Upper lobe of right lung (tissue), 1 donor: Measurements from ENCODE around the gene LRRK1. TPM values are rescaled to one million over a fixed set of nuclear protein-coding genes. Genes with fewer than 3 reads are reported as not detected.

Experiments used
- ATAC-seq: fragments of 200-7000 bp; cut with Tn5 transposase; one replicate; pipeline ENCODE4 v1.9.1; 2020; ENCODE audit warnings: mild to moderate bottlenecking, moderate library complexity
- DNase-seq: peaks from one replicate; pipeline ENCODE4 v3.0.0-alpha.2; 2020
- H3K27ac ChIP-seq: fragments of 200-600 bp; one replicate; pipeline ENCODE4 v1.8.0; 2022
- H3K27me3 ChIP-seq: fragments of 200-600 bp; one replicate; pipeline ENCODE4 v1.8.0; 2022; ENCODE audit warnings: mild to moderate bottlenecking
- H3K36me3 ChIP-seq: fragments of 200-600 bp; one replicate; pipeline ENCODE4 v1.8.0; 2022
- H3K4me1 ChIP-seq: fragments of 200-600 bp; one replicate; pipeline ENCODE4 v1.8.0; 2022
- H3K4me3 ChIP-seq: fragments of 200-600 bp; one replicate; pipeline ENCODE4 v1.8.0; 2022; ENCODE audit warnings: mild to moderate bottlenecking
- H3K9me3 ChIP-seq: fragments of 200-600 bp; one replicate; pipeline ENCODE4 v1.8.0; 2022
- intact Hi-C: fragments of 100-400 bp; cut with DNase I; formaldehyde crosslinking; loops from one replicate; pipeline ENCODE4 v1.11.0; 2022
- total RNA-seq: library from RNA; stranded (reverse); fragmentation: NEBNext Ultra II Directional; extraction: Animal tissue kit (Norgen Biotek cat#: 25700); gene quantifications from one replicate; pipeline ENCODE4 v1.2.1, GENCODE V29; 2021
- TF ChIP-seq, protein P1 (sequence below): fragments of 200-600 bp; IDR thresholded peaks from one replicate; pipeline ENCODE4 v1.8.0; 2022; ENCODE audit warnings: antibody characterized with exemption
- donor health status: DM: no; HTN: yes; CAD: no; lungs with severe emphysema.

Gene LRRK1
- total RNA-seq, 1 donor from 2014 or later, result 22.6 TPM

GRCh38 chr15:101067660-101068522 lies 148.7 kb downstream of the LRRK1 start:
- TF ChIP-seq, protein P1, sequence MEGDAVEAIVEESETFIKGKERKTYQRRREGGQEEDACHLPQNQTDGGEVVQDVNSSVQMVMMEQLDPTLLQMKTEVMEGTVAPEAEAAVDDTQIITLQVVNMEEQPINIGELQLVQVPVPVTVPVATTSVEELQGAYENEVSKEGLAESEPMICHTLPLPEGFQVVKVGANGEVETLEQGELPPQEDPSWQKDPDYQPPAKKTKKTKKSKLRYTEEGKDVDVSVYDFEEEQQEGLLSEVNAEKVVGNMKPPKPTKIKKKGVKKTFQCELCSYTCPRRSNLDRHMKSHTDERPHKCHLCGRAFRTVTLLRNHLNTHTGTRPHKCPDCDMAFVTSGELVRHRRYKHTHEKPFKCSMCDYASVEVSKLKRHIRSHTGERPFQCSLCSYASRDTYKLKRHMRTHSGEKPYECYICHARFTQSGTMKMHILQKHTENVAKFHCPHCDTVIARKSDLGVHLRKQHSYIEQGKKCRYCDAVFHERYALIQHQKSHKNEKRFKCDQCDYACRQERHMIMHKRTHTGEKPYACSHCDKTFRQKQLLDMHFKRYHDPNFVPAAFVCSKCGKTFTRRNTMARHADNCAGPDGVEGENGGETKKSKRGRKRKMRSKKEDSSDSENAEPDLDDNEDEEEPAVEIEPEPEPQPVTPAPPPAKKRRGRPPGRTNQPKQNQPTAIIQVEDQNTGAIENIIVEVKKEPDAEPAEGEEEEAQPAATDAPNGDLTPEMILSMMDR, result no peak
- ATAC-seq, result no peak
- Histone ChIP-seq H3K9me3 (no peaks in the 10 kb centered on the region), H3K27ac (no peak overlapping the region), H3K4me1 (peaks cover 31% of the 10 kb centered on the region), H3K36me3 (peaks cover 5% of the 10 kb centered on the region), H3K27me3 (no peaks in the 10 kb centered on the region), H3K4me3 (no peak overlapping the region)
- no peak for DNase-seq
- intact Hi-C loops, result no loop called here

DNA sequence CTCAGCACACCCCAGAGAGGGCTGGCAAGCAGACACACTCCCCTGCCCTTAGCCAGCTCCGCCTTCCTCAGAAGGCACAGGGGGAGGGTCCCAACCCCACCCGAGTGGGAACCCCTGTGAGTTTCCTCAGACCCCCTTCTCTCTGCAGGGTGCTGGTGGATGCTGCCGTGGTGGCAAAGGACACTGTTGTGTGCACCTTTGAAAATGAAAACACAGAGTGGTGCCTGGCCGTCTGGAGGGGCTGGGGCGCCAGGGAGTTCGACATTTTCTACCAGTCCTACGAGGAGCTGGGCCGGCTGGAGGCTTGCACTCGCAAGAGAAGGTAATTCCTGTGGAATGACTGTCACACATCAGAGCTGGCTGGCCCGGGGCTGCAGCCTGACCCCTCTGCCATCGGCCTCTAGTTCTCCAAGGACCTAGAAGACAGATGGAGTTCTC lies 149.4 kb downstream of the LRRK1 start:
- no peaks in the 10 kb centered on the region for H3K27me3 ChIP-seq
- H3K27ac ChIP-seq, result peak overlapping the region; percentile 70
- no peaks in the 10 kb centered on the region for H3K9me3 ChIP-seq
- H3K36me3 ChIP-seq, result no peaks in the 10 kb centered on the region
- TF ChIP-seq, protein P1, result no peak
- DNase-seq (no peak), ATAC-seq (no peak)
- no peak overlapping the region for H3K4me3 ChIP-seq
- H3K4me1 ChIP-seq, result peaks cover 31% of the 10 kb centered on the region
- intact Hi-C loops, result no loop called here

DNA sequence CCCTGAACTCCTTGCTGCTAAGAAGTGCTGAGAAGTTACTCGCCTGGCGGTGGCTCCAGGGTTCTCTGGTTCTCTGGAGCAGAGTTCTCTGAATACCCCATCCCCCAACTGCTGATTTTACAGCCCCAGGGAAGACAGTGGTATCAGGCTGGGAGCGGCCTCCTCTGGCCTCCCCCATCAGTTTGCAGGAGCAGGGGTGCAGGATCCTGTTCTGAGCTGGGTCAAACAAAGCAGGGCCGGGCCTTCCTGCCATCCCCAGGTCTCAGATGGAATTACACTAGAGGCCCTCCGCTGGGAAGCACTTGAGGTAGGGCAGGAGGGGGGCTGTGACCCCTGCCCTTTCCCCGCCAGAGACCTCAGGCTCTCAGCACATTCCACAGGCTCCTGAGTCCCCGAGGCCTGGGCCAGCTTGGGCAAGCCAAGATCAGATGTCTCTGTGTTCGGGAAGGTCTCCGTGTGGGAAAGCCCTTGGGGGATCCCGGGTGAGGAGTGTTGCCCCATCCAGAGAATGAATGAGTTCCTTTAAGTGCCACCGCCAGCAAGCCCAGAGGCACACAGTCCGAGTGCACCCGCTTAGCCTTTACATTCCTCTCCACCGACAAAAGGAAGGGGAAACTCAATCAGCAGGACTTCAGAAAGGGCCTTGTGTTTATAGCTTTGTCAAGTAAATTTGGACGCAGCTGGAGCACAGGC lies 149.9 kb downstream of the LRRK1 start:
- ATAC-seq (peak; percentile 39), DNase-seq (no peak)
- Histone ChIP-seq H3K27me3 (no peaks in the 10 kb centered on the region), H3K9me3 (no peaks in the 10 kb centered on the region), H3K4me3 (no peak overlapping the region), H3K36me3 (no peaks in the 10 kb centered on the region), H3K4me1 (peaks cover 31% of the 10 kb centered on the region), H3K27ac (peak overlapping the region; percentile 70)
- intact Hi-C loops, result no loop called here
- TF ChIP-seq, protein P1, result peak; percentile 30

- Histone ChIP-seq H3K36me3 (no peaks in the 10 kb centered on the region), H3K9me3 (no peaks in the 10 kb centered on the region), H3K4me3 (no peak overlapping the region), H3K4me1 (peaks cover 31% of the 10 kb centered on the region), H3K27ac (peak overlapping the region; percentile 70), H3K27me3 (no peaks in the 10 kb centered on the region)
- TF ChIP-seq, protein P1, result no peak
- no peak for ATAC-seq
- intact Hi-C loops, result no loop called here
- DNase-seq, result no peak
These were observed 150.5 kb downstream of the LRRK1 start for GRCh38 chr15:101069654-101069973.

GRCh38 chr15:101070024-101070423 lies 150.9 kb downstream of the LRRK1 start:
- Histone ChIP-seq H3K4me1 (peaks cover 31% of the 10 kb centered on the region), H3K36me3 (no peaks in the 10 kb centered on the region), H3K9me3 (no peaks in the 10 kb centered on the region), H3K27ac (peak overlapping the region; percentile 70), H3K4me3 (no peak overlapping the region), H3K27me3 (no peaks in the 10 kb centered on the region)
- intact Hi-C loops, result no loop called here
- DNase-seq, result no peak
- no peak for ATAC-seq
- TF ChIP-seq, protein P1, result no peak
